Measurements from ENCODE around the gene TNFRSF19.

The TNFRSF19 gene

DNA sequence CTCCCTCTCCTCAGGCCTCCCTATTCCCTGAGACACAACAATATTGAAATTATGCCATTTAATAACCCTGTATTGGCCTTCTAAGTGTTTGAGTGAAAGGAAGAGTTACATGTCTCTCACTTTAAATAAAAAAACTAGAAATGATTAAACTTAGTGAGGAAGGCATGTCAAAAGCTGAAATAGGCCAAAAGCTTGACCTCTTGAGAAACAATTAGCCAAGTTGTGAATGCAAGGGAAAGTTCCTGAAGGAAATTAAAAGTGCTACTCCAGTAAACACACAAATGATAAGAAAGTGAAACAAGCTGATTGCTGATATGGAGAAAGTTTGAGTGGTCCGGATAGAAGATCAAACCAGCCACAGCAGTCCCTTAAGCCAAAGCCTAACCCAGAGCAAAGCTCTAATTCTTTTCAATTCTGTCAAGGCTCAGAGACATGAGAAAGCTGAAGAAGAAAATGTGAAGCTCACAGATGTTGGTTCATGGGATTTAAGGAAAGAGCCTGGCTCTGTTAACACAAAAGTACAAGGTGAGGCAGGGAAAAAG lies 127.6 kb downstream of the TNFRSF19 start:
- Histone ChIP-seq H3K27ac (replicated peaks; ENCODE audit: low read length) (no peak overlapping the region), H2AK5ac (ENCODE audit: low read depth, low read length) (no peak overlapping the region), H3K23ac (ENCODE audit: low read depth, low read length, poor library complexity) (no peak overlapping the region), H3K4me2 (ENCODE audit: insufficient read depth, low read length, poor library complexity, severe bottlenecking) (no peak overlapping the region), H3K9ac (ENCODE audit: low read depth, low read length, poor library complexity) (no peak overlapping the region), H3K79me1 (ENCODE audit: low read depth, low read length) (no peaks in the 10 kb centered on the region), H3K14ac (ENCODE audit: low read length) (no peak overlapping the region), H3K4me3 (ENCODE audit: low read length in 2 of 2) (no peak overlapping the region), H3K27me3 (ENCODE audit: control insufficient read depth in 3 of 3, insufficient read depth in 3 of 3, low read depth in 1 of 3, low read length in 3 of 3) (no peaks in the 10 kb centered on the region), H2BK15ac (ENCODE audit: low read length) (no peak overlapping the region), H2BK12ac (ENCODE audit: low read length) (no peak overlapping the region), H3K4me1 (ENCODE audit: control insufficient read depth in 2 of 2, insufficient read depth in 1 of 2, low read depth in 1 of 2, low read length in 2 of 2) (peaks cover 0 to 8% of the 10 kb centered on the region in 2 donors), H2BK5ac (ENCODE audit: low read length) (no peak overlapping the region), H2BK120ac (ENCODE audit: low read depth, low read length) (no peak overlapping the region), H3K18ac (ENCODE audit: low read length) (no peak overlapping the region), H3K9me3 (replicated peaks in 1 of 2; ENCODE audit: control insufficient read depth in 2 of 2, insufficient read depth in 1 of 2, low read depth in 1 of 2, low read length in 2 of 2) (no peaks in the 10 kb centered on the region), H4K8ac (ENCODE audit: low read depth, low read length) (no peak overlapping the region), H3K4ac (ENCODE audit: low read length) (no peak overlapping the region), H2AFZ (ENCODE audit: low read length) (no peak overlapping the region), H3K36me3 (replicated peaks in 1 of 2; ENCODE audit: control insufficient read depth in 2 of 2, insufficient read depth in 2 of 2, low read length in 2 of 2) (no peaks in the 10 kb centered on the region), H4K91ac (ENCODE audit: low read depth, low read length, poor library complexity) (no peak overlapping the region)
- DNase-seq (ENCODE audit: low spot score), result no peak
- WGBS, 2 donors (ENCODE audit: extremely low coverage in 2 of 2, insufficient read length in 2 of 2, insufficient replicate concordance in 1 of 2), result no CpG with 5 or more reads among the region's 1 CpG

DNA sequence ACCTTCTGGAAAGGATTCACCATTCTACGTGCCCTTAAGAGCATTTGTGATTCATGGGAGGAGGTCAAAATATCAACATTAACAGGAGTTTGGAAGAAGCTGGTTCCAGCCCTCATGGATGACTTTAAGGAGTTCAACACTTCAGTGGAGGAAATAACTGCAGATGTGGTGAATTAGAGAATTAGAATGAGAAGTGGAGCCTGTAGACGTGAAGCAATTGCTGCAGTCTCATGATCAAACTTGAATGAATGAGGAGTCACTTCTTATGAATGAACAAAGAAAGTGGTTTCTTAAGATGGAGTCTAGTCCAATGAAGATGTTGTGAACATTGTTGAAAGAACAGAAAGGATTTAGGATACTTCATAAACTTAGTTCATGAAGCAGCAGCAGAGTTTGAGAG lies 129.1 kb downstream of the TNFRSF19 start:
- Histone ChIP-seq H2AK5ac (ENCODE audit: low read depth, low read length) (no peak overlapping the region), H2BK120ac (ENCODE audit: low read depth, low read length) (no peak overlapping the region), H4K8ac (ENCODE audit: low read depth, low read length) (no peak overlapping the region), H3K36me3 (replicated peaks in 1 of 2; ENCODE audit: control insufficient read depth in 2 of 2, insufficient read depth in 2 of 2, low read length in 2 of 2) (no peaks in the 10 kb centered on the region), H3K79me1 (ENCODE audit: low read depth, low read length) (no peaks in the 10 kb centered on the region), H3K4me2 (ENCODE audit: insufficient read depth, low read length, poor library complexity, severe bottlenecking) (no peak overlapping the region), H3K4ac (ENCODE audit: low read length) (no peak overlapping the region), H2AFZ (ENCODE audit: low read length) (no peak overlapping the region), H3K4me3 (ENCODE audit: low read length in 2 of 2) (no peak overlapping the region), H3K9me3 (replicated peaks in 1 of 2; ENCODE audit: control insufficient read depth in 2 of 2, insufficient read depth in 1 of 2, low read depth in 1 of 2, low read length in 2 of 2) (no peaks in the 10 kb centered on the region), H3K9ac (ENCODE audit: low read depth, low read length, poor library complexity) (no peak overlapping the region), H2BK15ac (ENCODE audit: low read length) (no peak overlapping the region), H3K23ac (ENCODE audit: low read depth, low read length, poor library complexity) (no peak overlapping the region), H3K18ac (ENCODE audit: low read length) (no peak overlapping the region), H2BK5ac (ENCODE audit: low read length) (no peak overlapping the region), H3K27ac (replicated peaks; ENCODE audit: low read length) (no peak overlapping the region), H2BK12ac (ENCODE audit: low read length) (no peak overlapping the region), H3K14ac (ENCODE audit: low read length) (no peak overlapping the region), H4K91ac (ENCODE audit: low read depth, low read length, poor library complexity) (no peak overlapping the region), H3K4me1 (ENCODE audit: control insufficient read depth in 2 of 2, insufficient read depth in 1 of 2, low read depth in 1 of 2, low read length in 2 of 2) (peaks cover 0 to 8% of the 10 kb centered on the region in 2 donors), H3K27me3 (ENCODE audit: control insufficient read depth in 3 of 3, insufficient read depth in 3 of 3, low read depth in 1 of 3, low read length in 3 of 3) (no peaks in the 10 kb centered on the region)
- whole genome bisulfite sequencing, 2 donors (ENCODE audit: extremely low coverage in 2 of 2, insufficient read length in 2 of 2, insufficient replicate concordance in 1 of 2), result no CpG with 5 or more reads among the region's 2 CpGs
- no peak for DNase-seq (ENCODE audit: low spot score)

DNA sequence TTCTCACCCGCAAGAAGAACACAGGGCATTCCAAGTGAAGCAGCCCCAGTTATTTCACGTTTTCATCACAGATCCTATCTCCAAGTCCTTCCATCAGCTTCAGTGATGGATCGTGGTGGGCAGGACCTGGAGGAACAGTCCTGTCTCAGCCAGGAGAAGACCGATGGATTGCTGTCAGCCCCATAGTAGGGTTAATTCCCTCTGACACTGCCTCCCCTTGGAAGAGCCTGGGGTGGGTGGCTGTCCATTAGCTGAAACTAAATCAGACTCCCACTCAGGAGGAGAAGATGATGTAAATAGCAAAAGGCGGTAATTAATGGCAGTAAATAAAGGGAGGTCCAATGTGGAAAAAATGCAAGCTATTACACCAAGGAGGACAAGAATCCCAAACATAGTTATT lies 131.0 kb downstream of the TNFRSF19 start:
- no peak overlapping the region for H3K9ac ChIP-seq (ENCODE audit: low read depth, low read length, poor library complexity)
- no CpG with 5 or more reads among the region's 5 CpGs for WGBS, 2 donors (ENCODE audit: extremely low coverage in 2 of 2, insufficient read length in 2 of 2, insufficient replicate concordance in 1 of 2)
- H3K36me3 ChIP-seq (replicated peaks in 1 of 2; ENCODE audit: control insufficient read depth in 2 of 2, insufficient read depth in 2 of 2, low read length in 2 of 2), result no peaks in the 10 kb centered on the region
- no peaks in the 10 kb centered on the region for H3K79me1 ChIP-seq (ENCODE audit: low read depth, low read length)
- H2AK5ac ChIP-seq (ENCODE audit: low read depth, low read length), result no peak overlapping the region
- H3K9me3 ChIP-seq (replicated peaks in 1 of 2; ENCODE audit: control insufficient read depth in 2 of 2, insufficient read depth in 1 of 2, low read depth in 1 of 2, low read length in 2 of 2), result no peaks in the 10 kb centered on the region
- H2BK12ac ChIP-seq (ENCODE audit: low read length), result no peak overlapping the region
- no peak overlapping the region for H3K4me2 ChIP-seq (ENCODE audit: insufficient read depth, low read length, poor library complexity, severe bottlenecking)
- H2BK15ac ChIP-seq (ENCODE audit: low read length), result no peak overlapping the region
- no peak overlapping the region for H3K27ac ChIP-seq (replicated peaks; ENCODE audit: low read length)
- H3K4me3 ChIP-seq (ENCODE audit: low read length in 2 of 2), result no peak overlapping the region
- peaks cover 5 to 9% of the 10 kb centered on the region in 2 donors for H3K4me1 ChIP-seq (ENCODE audit: control insufficient read depth in 2 of 2, insufficient read depth in 1 of 2, low read depth in 1 of 2, low read length in 2 of 2)
- H3K4ac ChIP-seq (ENCODE audit: low read length), result no peak overlapping the region
- H2BK120ac ChIP-seq (ENCODE audit: low read depth, low read length), result no peak overlapping the region
- no peak overlapping the region for H2BK5ac ChIP-seq (ENCODE audit: low read length)
- no peaks in the 10 kb centered on the region for H3K27me3 ChIP-seq (ENCODE audit: control insufficient read depth in 3 of 3, insufficient read depth in 3 of 3, low read depth in 1 of 3, low read length in 3 of 3)
- H3K23ac ChIP-seq (ENCODE audit: low read depth, low read length, poor library complexity), result no peak overlapping the region
- no peak overlapping the region for H3K18ac ChIP-seq (ENCODE audit: low read length)
- H3K14ac ChIP-seq (ENCODE audit: low read length), result no peak overlapping the region
- DNase-seq (ENCODE audit: low spot score), result no peak
- H2AFZ ChIP-seq (ENCODE audit: low read length), result no peak overlapping the region
- H4K91ac ChIP-seq (ENCODE audit: low read depth, low read length, poor library complexity), result no peak overlapping the region
- H4K8ac ChIP-seq (ENCODE audit: low read depth, low read length), result no peak overlapping the region

DNA sequence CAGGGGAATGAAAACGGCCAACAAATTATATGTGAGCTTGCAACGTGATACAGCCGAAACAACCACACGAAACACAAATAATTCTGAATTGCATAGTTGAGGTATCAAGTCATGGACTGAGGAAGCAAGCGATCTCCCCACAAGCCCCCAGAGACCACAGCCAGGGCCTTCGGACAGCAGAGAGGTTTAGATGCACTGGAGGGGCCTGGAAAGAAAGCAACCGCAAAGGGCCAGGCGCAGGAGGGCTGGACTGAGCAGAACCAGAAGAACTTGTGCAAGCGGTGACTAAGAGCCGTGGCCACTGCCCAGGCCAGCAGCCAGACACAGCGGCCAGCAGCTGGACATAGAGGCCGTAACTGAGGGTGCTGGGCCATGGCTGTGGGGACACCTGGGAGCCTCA lies 131.4 kb downstream of the TNFRSF19 start:
- Histone ChIP-seq H3K18ac (ENCODE audit: low read length) (peak overlapping the region; percentile 76), H3K9ac (ENCODE audit: low read depth, low read length, poor library complexity) (no peak overlapping the region), H2BK15ac (ENCODE audit: low read length) (no peak overlapping the region), H3K27me3 (ENCODE audit: control insufficient read depth in 3 of 3, insufficient read depth in 3 of 3, low read depth in 1 of 3, low read length in 3 of 3) (no peaks in the 10 kb centered on the region), H3K9me3 (replicated peaks in 1 of 2; ENCODE audit: control insufficient read depth in 2 of 2, insufficient read depth in 1 of 2, low read depth in 1 of 2, low read length in 2 of 2) (no peaks in the 10 kb centered on the region), H4K91ac (ENCODE audit: low read depth, low read length, poor library complexity) (no peak overlapping the region), H3K79me1 (ENCODE audit: low read depth, low read length) (no peaks in the 10 kb centered on the region), H3K14ac (ENCODE audit: low read length) (peak overlapping the region; percentile 92), H2AK5ac (ENCODE audit: low read depth, low read length) (no peak overlapping the region), H2BK120ac (ENCODE audit: low read depth, low read length) (no peak overlapping the region), H3K36me3 (replicated peaks in 1 of 2; ENCODE audit: control insufficient read depth in 2 of 2, insufficient read depth in 2 of 2, low read length in 2 of 2) (no peaks in the 10 kb centered on the region), H3K4me3 (ENCODE audit: low read length in 2 of 2) (no peak overlapping the region), H2BK5ac (ENCODE audit: low read length) (no peak overlapping the region), H2BK12ac (ENCODE audit: low read length) (no peak overlapping the region), H3K4ac (ENCODE audit: low read length) (peak overlapping the region; percentile 67), H3K27ac (replicated peaks; ENCODE audit: low read length) (no peak overlapping the region), H4K8ac (ENCODE audit: low read depth, low read length) (no peak overlapping the region), H3K23ac (ENCODE audit: low read depth, low read length, poor library complexity) (no peak overlapping the region), H3K4me1 (ENCODE audit: control insufficient read depth in 2 of 2, insufficient read depth in 1 of 2, low read depth in 1 of 2, low read length in 2 of 2) (peaks cover 5 to 6% of the 10 kb centered on the region in 2 donors), H2AFZ (ENCODE audit: low read length) (peak overlapping the region; percentile 33), H3K4me2 (ENCODE audit: insufficient read depth, low read length, poor library complexity, severe bottlenecking) (no peak overlapping the region)
- no CpG with 5 or more reads among the region's 12 CpGs for WGBS, 2 donors (ENCODE audit: extremely low coverage in 2 of 2, insufficient read length in 2 of 2, insufficient replicate concordance in 1 of 2)
- DNase-seq (ENCODE audit: low spot score), result no peak

Data from neuronal stem cell (in vitro differentiated cells).